ENCODE measurements around the gene RNF111.
"Not testable (repeated sequence)": the region's sequence is repeated elsewhere in the genome, so short reads cannot be mapped to it uniquely, and the experiment has no call there.

Gene RNF111

DNA sequence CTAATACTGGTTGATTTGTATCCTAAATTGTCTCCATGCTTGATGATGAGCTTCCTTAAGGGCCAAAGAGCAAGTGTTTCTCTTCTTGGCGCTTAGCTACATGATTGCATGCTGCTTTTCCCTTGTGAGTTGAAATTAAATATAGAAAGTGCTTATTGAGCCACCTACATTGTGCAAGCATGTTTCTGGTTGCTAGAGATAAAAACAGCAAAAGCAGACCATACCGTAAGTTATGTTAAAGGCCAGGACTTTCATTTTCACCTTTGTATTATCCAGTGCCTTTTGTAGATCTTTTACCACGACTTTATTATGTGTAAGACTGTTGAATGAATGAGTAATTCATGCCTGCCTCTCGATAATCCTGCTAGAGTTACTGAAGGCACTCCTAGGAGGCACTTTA lies 75.6 kb downstream of the RNF111 start:
- no peak for DNase-seq

DNA sequence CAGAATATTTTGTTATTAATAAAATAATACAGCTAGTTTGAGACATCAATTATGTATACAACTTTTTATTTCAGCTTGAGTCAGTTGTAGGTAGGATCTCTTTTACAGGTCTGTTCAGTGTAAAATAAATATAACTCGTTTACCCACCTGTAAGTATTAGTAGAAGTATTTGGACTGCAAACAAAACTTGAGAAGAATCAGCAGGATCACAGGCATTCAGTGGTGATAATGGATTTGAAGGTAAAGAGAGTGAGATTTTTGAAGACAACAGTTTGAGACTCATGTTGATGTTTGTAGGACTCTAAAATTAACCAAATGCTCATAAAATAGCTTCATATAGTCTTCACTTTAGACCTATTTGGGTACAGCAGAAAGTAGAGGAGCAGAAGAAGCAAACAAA lies 82.0 kb downstream of the RNF111 start:
- no peak for DNase-seq

DNA sequence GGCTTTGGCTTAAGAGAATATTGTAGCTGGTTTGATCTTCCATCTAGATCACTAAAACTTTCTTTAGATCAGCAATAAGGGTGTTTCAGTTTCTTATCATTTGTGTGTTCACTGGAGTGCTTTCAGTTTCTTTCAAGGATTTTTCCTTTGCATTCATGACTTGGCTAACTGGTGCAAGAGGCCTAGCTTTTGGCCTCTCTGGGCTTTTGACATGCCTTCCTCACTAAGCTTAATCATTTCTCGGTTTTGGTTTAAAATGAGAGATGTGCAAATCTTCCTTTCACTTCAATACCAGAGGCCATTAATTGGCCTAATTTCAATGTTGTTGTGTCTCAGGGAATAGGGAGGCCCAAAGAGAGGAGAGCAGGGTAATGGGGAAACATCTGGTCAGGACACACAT lies 87.1 kb downstream of the RNF111 start:
- no peak for DNase-seq

DNA sequence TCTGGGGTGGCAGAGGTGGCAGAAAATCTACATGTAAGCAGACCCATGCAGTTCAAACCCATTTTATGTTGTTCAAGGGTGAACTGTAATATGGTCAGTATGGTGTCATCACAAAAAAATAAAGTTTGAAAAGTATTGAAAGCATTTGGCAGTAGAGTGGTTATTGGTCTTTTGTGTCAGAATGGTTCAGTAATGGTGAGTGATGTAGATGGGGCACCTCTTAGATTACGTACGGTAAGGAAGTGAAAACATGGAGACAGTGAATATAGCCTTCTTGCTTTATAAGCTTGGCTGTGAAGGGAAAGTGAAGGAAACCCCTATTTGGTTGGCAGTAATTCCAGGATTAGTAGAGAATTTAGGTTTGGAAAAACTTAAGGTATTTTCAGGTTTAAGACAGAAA lies 100.3 kb downstream of the RNF111 start:
- no peak for DNase-seq

DNA sequence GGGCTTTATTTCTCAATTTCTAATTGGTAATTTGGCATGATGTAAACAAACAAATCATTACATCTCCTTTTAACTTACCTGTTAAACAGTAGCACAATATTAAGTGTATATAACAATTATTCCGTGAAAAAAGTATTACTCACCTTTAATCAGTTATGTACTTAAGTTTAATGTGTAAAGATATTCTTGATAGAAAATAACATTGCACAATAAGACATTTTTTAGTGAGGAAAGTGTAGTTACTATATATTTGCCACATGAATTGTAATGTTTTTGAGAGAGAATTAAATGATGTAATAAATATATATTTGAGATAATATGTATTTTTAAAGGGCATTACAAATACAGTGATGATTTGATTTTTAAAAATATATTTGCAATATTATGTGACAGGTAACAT lies 106.6 kb downstream of the RNF111 start:
- no peak for DNase-seq

DNA sequence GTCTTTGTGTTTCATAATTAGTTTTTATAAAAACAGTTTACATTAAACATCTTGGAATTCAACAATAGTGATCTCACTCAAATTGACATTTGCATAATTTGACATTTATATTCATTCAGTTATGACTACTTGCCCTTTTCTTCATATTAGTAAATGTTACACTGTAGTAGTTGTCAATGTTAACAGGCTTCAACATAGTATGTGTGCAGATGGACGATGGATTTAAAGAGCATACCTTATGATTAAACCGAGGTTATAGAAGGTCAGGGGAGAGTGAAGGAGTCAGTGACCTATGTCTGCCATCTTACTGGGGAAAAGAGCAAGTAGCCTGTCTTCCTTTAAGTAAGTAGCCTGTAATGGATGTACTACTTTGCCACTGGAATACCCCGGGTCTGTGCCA lies 109.0 kb downstream of the RNF111 start:
- DNase-seq = no peak

DNA sequence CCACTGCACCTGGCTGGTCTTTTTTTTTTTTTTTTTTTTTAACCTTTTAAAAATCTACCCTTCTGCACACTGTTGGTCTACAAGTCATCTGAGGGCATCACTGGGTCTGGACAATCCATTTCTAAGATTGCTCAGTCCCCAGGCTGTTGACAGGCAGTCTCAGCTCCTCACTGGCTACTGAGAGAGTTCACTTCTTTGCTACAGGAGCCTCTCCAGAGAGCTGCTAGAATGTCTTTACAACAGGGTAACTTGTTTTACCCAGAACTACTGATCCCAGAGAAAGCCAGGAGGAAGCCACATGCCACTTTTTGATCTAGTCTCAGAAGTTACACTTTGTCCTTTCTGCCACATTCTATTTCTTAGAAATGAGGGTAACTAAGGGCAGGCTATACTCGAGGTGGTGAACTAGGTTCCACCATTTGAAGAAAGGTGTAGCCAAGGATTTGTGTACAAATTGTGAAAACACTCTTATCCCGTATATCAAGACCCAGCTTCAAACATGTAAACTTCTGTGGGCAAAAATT lies 111.8 kb downstream of the RNF111 start:
- no peak for DNase-seq

DNA sequence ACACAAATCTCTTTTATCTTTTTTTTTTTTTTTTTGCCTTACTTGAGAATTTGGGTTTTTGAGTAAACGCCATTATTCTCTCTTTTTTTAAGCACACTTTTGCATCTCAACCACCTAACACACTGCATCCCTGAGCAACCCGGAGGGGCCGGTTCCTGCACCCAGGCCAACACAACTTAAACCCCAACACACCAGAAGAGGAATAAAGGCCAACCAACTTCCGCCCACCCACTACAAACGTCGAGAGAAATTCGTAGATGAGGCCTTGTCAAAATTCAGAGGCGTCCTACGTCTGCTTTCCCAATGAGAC lies 117.1 kb downstream of the RNF111 start:
- no peak for DNase-seq

DNA sequence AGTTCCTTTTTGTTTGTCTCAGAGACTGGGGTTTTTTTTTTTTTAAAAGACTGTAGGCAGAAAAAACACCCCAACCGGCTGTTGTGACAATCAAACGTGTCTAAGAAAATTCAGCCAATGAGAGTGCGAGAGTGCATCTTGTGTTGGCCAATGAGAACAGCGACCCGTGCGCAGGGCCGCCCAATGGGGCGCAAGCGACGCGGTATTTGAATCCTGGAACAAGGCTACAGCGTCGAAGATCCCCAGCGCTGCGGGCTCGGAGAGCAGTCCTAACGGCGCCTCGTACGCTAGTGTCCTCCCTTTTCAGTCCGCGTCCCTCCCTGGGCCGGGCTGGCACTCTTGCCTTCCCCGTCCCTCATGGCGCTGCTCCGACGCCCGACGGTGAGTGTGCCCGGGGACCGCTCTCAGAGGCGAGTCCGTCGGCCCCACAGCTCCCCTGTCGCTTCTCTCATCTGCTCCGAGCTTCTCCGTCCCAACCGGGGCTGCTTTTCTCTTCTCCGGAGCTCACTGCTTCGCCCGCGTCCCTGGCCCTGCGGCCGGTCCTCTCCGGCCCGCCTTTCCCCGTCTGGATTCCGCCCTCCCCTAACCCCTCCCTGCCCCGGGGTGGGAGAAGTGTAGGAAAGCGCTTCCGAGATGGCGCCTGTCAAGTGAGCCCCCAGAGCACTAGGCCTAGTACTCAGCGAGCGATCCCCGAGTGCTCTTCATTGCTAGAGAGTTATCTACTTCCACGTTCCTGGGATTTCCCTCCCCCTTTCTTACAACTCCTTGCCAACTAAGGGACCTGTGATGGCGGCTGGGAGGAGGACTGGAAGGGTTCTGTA lies 117.7 kb downstream of the RNF111 start, which contains the start of gene CCNB2:
Gene CCNB2, plus strand, starts transcription at position 235 of the 821 bp plus-strand sequence. Its CDS starts 123 bp downstream, at position 358.
- DNase-seq = peak; percentile 88

DNA sequence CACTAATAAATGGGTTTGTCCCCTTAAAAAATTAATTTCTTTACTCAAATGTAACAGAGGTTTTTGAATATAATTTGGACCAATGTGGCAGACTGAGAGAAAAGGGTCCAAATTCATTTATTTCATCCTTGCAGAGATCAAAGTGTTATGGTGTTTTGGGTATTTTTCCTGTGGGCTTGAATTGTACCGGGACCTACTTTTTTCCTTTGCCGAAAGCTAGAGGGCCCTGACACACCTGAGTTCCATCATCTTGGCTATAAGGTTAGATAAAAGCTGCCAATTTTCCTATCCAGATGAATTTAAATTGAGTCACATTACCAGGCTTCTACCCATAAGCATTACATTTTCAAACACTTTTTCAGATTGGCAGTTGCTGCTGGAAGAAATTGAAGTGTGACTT lies 118.4 kb downstream of the RNF111 start:
- no peak for DNase-seq

DNA sequence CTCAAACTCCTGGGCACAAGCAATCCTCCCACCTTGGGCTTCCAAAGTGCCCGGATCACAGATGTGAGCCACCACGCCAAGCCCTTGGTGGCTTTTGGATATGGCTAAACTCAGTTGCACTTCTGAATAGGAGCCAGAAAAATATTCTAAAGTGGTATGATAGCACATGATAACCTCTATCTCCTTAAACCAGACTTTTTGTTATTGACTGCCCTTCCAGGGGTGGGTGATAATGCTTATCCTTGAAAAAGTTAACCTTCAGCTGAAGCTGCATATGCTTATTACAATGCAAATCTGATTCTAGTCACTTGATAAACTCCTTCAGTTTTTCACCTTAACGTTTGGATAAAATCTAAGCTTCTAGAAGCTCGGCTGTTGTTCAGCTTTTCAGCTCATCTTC lies 123.8 kb downstream of the RNF111 start:
- no peak for DNase-seq

DNA sequence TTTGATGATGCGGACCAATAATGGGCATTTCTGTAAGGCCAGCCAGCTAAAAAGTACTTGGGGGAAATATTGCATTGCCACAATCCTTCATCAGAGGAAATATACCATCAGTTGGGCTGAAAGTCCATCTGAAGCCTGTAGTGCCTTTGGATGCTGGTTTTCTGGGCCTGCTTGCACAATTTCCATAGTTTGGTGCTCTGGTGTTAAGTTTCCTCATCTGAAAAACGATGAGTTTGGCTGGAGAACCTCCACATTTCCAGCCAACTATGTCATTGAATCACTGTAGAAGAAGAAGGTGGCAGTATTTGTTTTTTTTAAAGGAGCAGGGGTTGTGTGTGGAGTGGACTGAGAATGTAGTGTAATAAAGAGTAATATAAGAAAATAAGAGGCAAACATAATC lies 127.6 kb downstream of the RNF111 start:
- DNase-seq = no peak

DNA sequence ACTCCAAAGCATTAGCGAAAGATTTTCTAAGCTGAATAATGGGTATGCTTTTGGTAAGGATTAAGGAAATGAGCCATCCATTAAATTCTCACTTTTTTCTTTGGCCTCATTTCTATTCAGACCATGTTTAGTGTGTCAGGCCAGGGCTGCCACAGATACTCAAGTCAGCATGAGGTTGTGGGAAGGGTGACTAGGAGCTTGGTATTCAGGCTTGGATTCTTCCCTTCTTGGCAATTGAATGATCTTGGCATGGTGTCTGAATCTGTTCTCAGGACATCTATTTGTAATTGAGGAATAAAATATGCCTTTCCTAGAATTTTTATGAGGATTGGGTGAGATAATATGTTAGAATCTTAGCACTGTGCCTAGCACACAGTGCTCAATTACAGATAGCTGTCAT lies 128.7 kb downstream of the RNF111 start:
- DNase-seq = no peak

DNA sequence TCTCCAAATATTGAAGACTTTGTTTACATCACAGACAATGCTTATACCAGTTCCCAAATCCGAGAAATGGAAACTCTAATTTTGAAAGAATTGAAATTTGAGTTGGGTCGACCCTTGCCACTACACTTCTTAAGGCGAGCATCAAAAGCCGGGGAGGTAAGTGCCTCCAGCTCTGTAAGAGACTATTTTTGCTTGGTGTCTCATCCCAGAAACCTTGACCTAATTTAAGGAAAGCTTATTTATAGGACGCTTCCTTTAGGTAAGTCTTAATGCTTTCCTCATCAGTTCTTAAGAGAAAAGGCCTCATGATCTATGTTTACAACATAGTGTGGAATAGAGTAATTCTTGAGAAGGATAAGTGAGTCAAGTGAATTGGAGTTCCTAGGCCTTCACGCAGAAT lies 129.3 kb downstream of the RNF111 start:
- no peak for DNase-seq

DNA sequence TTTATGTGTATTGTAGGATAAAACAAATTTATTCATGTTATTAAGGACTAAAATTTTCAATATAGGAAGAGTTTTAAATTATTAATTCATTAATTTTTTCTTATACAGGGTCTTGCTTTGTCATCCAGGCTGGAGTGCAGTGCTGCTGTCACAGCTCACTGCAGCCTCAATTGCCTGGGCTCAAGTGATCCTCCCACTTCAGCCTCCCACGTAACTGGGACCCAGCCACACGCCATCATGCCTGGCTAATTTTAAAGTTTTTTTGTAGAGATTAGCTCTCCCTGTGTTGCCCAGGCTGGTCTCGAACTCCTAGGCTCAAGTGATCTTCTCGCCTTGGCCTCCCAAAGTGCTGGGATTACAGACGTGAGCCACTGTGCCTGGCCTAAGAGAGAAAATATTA lies 132.2 kb downstream of the RNF111 start:
- DNase-seq = no peak

DNA sequence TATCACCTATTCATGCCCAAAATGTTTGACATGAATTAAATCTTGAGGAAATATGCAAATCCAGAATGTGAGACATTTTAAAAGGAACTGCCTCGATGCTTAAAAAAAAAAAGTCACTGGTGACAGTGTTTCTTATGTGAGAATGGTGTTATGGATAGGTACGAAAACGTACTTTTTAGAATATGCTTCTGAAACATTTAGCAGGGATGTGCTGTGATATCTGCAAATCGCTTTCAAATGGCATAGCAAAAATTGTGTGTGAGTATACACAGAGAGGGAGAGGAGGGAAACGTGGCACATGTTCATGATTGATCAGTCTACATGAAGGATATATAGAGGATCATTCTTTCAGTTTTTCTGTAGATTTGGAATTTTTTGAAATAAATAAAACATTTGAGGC lies 133.5 kb downstream of the RNF111 start:
- DNase-seq = no peak

DNA sequence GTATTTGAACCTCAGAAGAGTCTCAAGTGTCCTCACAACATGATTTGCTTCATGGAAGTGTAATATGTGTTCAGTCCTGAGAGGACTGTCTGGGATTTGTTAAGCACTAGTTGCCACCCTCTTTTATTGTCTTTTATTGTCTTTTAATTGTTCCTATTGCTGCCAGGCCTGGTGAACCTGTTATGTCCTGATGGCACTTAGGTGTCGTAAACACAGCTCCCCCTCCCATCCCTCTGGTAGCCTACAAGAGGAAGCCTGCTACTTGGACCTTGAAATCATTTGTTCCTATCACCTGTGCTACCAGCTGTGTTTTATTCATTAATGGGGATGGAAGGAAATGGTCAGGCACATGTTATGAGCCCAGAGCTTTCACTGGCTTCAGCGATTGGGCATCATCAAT lies 136.8 kb downstream of the RNF111 start:
- DNase-seq = no peak

DNA sequence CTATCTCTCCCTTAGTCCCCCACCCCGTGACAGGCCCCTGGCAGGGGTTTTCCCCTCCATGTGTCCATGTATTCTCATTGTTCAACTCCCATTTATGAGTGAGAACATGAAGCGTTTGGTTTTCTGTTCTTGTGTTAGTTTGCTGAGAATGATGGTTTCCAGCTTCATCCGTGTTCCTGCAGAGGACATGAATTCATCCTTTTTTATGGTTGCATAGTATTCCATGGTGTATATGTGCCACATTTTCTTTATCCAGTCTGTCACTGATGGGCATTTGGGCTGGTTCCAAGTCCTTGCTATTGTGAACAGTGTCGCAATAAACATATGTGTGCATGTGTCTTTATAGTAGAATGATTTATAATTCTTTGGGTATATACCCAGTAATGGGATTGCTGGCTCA lies 138.2 kb downstream of the RNF111 start:
- not testable (repeated sequence) for DNase-seq

DNA sequence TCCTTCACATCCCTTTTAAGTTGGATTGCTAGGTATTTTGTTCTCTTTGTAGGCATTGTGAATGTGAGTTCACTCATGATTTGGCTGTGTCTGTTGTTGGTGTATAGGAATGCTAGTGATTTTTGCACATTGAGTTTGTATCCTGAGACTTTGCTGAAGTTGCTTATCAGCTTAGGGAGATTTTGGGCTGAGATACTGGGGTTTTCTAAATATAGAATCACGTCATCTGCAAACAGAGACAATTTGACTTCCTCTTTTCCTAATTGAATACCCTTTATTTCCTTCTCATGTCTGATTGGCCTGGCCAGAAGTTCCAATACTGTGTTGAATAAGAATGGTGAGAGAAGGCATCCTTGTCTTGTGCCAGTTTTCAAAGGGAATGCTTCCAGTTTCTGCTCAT lies 139.8 kb downstream of the RNF111 start:
- DNase-seq = not testable (repeated sequence)

DNA sequence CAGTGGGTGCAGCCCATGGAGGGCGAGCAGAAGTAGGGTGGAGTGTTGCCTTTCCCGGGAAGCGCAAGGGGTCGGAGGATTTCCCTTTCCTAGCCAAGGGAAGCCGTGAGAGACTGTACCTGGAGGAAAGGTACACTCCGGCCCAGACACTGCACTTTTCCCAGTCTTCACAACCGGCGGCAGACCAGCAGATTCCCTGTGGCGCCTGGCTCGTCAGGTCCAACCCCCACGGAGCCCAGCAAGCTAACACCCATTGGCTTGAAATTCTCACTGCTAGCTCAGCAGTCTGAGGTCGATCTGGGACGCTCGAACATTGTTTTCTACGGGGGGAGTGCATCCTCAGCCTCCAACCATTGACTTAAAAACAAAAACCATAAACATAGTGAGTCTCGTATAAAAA lies 144.0 kb downstream of the RNF111 start:
- no peak for DNase-seq

DNA sequence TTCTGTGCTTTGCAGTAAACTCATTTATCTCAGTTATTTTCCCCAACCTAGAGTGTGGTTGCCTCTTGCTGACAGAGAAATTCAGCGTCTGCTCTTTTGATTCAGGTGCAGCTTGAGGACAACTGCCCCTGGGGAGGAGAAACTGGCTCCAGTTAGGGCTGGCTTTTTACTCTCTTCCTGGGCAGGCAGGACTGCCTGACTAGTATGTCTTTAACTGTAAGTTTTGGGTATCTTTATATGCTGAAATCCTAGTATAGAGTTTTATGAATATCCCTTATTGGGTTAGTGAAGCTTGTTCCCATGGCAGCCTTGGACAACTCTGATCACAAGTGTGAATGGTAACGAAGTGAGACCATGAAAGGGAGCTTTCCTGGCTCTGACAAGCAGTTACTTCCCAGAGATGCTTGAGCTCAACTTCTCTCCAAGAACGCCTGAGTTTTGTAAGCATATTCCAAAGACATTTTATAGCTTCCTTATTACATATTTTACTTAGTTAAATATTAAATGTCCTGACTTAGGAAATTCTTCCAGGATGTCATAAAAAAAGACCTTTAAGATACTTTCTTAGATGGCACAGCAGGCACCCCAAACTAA lies 144.6 kb downstream of the RNF111 start:
- DNase-seq = no peak

DNA sequence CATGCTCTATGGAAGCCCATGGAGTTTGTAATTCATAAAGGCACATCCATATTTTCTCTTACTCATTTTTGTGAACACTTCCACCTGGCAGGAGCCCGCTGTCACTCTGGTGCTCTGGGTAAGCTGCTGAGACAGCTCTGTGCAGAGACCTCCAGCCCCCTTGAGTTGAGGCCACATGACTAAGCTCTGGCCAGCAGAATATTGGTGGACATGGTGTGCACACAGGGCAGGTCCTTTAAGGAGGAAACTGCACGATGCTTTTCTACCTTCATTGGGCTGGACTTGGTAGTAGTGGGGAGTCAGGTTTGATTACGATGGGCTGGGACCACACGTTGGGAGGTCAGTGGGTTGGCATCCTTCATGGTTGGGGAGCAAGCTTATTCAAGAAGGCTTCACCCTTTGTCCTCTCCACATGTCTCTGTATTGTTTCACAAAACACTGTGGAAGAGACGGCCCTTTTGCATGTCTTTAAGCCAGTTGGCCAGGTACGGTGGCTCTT lies 146.5 kb downstream of the RNF111 start:
- DNase-seq = no peak

DNA sequence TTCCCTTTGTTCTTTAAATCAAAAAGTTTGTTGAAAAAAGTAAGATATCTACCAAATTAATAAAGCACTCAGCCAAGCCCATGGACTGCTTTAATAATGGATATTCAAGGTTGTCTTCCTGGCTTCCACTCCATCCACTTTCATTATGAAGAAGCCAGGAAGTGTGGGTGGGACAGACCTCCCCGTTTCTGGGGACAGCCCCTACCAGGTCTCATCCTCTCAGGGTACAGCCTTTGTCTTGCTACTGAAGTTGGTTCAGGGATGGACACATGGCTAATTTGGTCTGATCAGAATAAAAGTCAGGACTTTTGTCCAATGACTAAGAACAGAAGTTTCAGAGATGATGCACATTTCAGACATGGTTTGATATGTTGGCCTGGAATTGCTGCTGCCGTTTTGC lies 150.1 kb downstream of the RNF111 start:
- no peak for DNase-seq

DNA sequence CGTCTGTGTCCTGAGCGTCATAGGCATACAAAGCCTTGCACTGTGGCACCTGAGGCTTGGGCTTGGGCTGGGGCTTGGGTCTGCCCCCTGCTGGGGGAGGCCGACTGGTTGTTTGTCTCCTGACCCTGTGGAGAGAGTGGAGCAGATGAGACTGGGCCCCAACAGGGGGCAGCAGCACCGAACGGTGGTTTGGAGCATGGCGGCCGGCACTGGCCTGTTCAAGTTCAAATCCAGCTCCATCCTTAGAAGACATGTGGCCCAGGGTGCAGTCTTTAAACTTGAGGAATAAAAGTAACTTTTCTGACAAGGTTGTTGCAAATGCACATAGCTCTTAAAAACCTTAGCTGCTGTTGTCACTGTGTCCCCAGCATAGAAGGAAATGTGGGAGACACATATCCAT lies 150.8 kb downstream of the RNF111 start:
- DNase-seq = peak; percentile 62
